ENCODE data around the gene TMPRSS11B. TPM values are rescaled to one million over a fixed set of nuclear protein-coding genes. Genes with fewer than 3 reads are reported as not detected.

Gene TMPRSS11B
- total and polyA plus RNA-seq, 2 donors (not counting 1 experiment from before 2014, with no cell fraction given) = not detected

DNA sequence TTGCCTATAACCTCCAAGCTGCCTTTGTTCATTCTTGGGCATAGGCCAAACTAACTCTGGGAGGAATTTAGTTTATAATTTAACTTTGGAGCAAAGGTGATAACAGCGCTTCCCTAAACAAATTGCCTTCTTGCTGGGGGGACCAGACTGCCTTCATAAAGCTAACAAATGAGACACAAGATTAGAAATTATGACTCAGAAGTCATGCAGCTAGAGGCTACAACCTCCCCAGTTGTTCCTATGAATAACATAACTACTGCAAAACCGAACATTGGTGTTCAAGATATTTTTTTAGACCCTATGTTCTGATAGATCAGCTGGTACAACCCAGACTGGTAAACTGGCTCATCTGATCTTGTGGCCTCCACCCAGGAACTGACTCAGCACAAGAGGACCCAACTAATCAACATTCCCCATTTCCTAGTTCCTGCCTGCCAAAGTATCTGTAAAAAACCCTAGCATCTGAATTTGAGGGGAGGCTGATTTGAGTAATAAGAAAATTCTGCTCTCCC lies 22.0 kb upstream of the TMPRSS11B start:
- Histone ChIP-seq H3K27me3 (replicated peaks in 1 of 4; ENCODE audit: control extremely low read depth in 1 of 4, control insufficient read depth in 3 of 4, insufficient read depth in 4 of 4, low read length in 3 of 4) (no peaks in the 10 kb centered on the region), H3K9me3 (ENCODE audit: control extremely low read depth in 1 of 3, control insufficient read depth in 2 of 3, insufficient read depth in 1 of 3, low read length in 2 of 3) (peaks cover 0 to 5% (median 0%) of the 10 kb centered on the region in 3 donors), H3K27ac (ENCODE audit: low read length in 2 of 2) (no peak overlapping the region), H3K36me3 (replicated peaks in 1 of 2; ENCODE audit: control extremely low read depth in 1 of 2, control insufficient read depth in 1 of 2, extremely low read depth in 1 of 2, insufficient read depth in 2 of 2, low read length in 1 of 2) (no peaks in the 10 kb centered on the region), H3K79me2 (ENCODE audit: control insufficient read depth, insufficient read depth, low read length) (no peaks in the 10 kb centered on the region), H4K20me1 (ENCODE audit: control insufficient read depth, insufficient read depth, low read length, poor library complexity, severe bottlenecking) (no peaks in the 10 kb centered on the region), H2AFZ (ENCODE audit: insufficient read depth, low read depth, low read length, poor library complexity, severe bottlenecking) (no peak overlapping the region), H3K4me3 (ENCODE audit: control extremely low read depth in 1 of 5, extremely low read depth in 1 of 5, insufficient read depth in 1 of 5, low read depth in 2 of 5, low read length in 4 of 5) (no peak overlapping the region), H3K4me2 (replicated peaks; ENCODE audit: low read depth, low read length, poor library complexity, severe bottlenecking) (no peak overlapping the region), H3K4me1 (ENCODE audit: control insufficient read depth in 2 of 2, insufficient read depth in 2 of 2, low read length in 2 of 2) (peaks cover 0 to 5% of the 10 kb centered on the region in 2 donors), H3K9ac (ENCODE audit: low read length) (no peak overlapping the region)
- intact Hi-C loops (cut with micrococcal nuclease) = no loop called here
- CTCF ChIA-PET = no interaction called here
- no peak for DNase-seq
- POLR2A ChIA-PET = no interaction called here
- Mint-ChIP-seq H3K27me3 (peaks cover 10% of the 10 kb centered on the region), H3K27ac (no peak overlapping the region), H3K9me3 (ENCODE audit: insufficient read depth) (no peaks in the 10 kb centered on the region), H3K4me3 (no peak overlapping the region), H3K4me1 (peaks cover 2% of the 10 kb centered on the region)
- TF ChIP-seq, protein P1, sequence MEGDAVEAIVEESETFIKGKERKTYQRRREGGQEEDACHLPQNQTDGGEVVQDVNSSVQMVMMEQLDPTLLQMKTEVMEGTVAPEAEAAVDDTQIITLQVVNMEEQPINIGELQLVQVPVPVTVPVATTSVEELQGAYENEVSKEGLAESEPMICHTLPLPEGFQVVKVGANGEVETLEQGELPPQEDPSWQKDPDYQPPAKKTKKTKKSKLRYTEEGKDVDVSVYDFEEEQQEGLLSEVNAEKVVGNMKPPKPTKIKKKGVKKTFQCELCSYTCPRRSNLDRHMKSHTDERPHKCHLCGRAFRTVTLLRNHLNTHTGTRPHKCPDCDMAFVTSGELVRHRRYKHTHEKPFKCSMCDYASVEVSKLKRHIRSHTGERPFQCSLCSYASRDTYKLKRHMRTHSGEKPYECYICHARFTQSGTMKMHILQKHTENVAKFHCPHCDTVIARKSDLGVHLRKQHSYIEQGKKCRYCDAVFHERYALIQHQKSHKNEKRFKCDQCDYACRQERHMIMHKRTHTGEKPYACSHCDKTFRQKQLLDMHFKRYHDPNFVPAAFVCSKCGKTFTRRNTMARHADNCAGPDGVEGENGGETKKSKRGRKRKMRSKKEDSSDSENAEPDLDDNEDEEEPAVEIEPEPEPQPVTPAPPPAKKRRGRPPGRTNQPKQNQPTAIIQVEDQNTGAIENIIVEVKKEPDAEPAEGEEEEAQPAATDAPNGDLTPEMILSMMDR (IDR thresholded peaks at IDR 0.05) = no peak
- TF ChIP-seq EZH2 (IDR thresholded peaks at IDR 0.05; ENCODE audit: borderline replicate concordance, insufficient read depth, low read depth, low read length, poor library complexity, severe bottlenecking) = no peak
- WGBS (ENCODE audit: insufficient coverage) = 83% methylated on average over 1 of the region's 2 CpGs
- no peak for ATAC-seq (ENCODE audit: low read depth)

DNA sequence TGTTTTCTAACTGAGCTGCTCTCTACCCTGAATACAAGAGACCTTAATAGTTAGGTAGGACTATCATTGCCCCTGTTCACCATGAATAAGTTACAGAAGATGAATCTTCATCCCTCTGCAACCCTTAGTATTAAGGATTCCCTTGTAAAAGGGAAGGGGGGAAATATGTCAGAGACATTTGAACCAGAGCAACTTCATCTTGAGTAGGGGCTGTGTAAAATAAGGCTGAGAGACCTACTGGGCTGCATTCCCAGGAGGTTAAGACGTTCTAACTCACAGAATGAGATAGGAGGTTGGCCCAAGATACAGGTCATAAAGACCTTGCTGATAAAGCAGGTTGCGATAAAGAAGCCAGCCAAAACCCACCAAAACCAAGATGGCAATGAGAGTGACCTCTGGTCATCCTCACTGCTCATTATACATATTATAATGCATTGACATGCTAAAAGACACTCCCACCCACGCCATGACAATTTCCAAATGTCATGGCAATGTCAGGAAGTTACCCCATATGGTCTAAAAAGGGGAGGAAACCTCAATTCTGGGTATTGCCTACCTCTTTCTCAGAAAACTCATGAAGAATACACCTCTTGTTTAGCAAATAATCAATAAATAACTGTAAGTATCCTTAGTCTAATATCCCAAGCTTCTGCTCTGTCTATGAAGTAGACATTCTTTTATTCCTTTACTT lies 19.5 kb upstream of the TMPRSS11B start:
- ChIA-PET POLR2A (no interaction called here), CTCF (no interaction called here)
- Histone ChIP-seq H3K4me1 (ENCODE audit: control insufficient read depth in 2 of 2, insufficient read depth in 2 of 2, low read length in 2 of 2) (no peaks in the 10 kb centered on the region), H4K20me1 (ENCODE audit: control insufficient read depth, insufficient read depth, low read length, poor library complexity, severe bottlenecking) (no peaks in the 10 kb centered on the region), H3K27ac (ENCODE audit: low read length in 2 of 2) (no peak overlapping the region), H3K79me2 (ENCODE audit: control insufficient read depth, insufficient read depth, low read length) (no peaks in the 10 kb centered on the region), H3K4me2 (replicated peaks; ENCODE audit: low read depth, low read length, poor library complexity, severe bottlenecking) (no peak overlapping the region), H3K9ac (ENCODE audit: low read length) (no peak overlapping the region), H3K4me3 (ENCODE audit: control extremely low read depth in 1 of 5, extremely low read depth in 1 of 5, insufficient read depth in 1 of 5, low read depth in 2 of 5, low read length in 4 of 5) (no peak overlapping the region), H3K36me3 (replicated peaks in 1 of 2; ENCODE audit: control extremely low read depth in 1 of 2, control insufficient read depth in 1 of 2, extremely low read depth in 1 of 2, insufficient read depth in 2 of 2, low read length in 1 of 2) (no peaks in the 10 kb centered on the region), H3K9me3 (ENCODE audit: control extremely low read depth in 1 of 3, control insufficient read depth in 2 of 3, insufficient read depth in 1 of 3, low read length in 2 of 3) (peaks cover 0 to 3% (median 0%) of the 10 kb centered on the region in 3 donors), H2AFZ (ENCODE audit: insufficient read depth, low read depth, low read length, poor library complexity, severe bottlenecking) (no peak overlapping the region), H3K27me3 (replicated peaks in 1 of 4; ENCODE audit: control extremely low read depth in 1 of 4, control insufficient read depth in 3 of 4, insufficient read depth in 4 of 4, low read length in 3 of 4) (no peaks in the 10 kb centered on the region)
- no peak overlapping the region for H3K27ac Mint-ChIP-seq
- no peak for ATAC-seq (ENCODE audit: low read depth)
- H3K4me1 Mint-ChIP-seq = no peaks in the 10 kb centered on the region
- no peak for DNase-seq
- H3K4me3 Mint-ChIP-seq = no peak overlapping the region
- 100% methylated on average over 1 of the region's 3 CpGs for WGBS (ENCODE audit: insufficient coverage)
- intact Hi-C loops (cut with micrococcal nuclease) = no loop called here
- no peak for TF ChIP-seq EZH2 (IDR thresholded peaks at IDR 0.05; ENCODE audit: borderline replicate concordance, insufficient read depth, low read depth, low read length, poor library complexity, severe bottlenecking)
- TF ChIP-seq, protein P1 (IDR thresholded peaks at IDR 0.05) = no peak
- H3K9me3 Mint-ChIP-seq (ENCODE audit: insufficient read depth) = no peaks in the 10 kb centered on the region
- peaks cover 4% of the 10 kb centered on the region for H3K27me3 Mint-ChIP-seq
